Nephron progenitor cell (in vitro differentiated cells): ENCODE measurements around the gene PHYH.

ENCODE experiments used
- DNase-seq: peaks from one replicate; pipeline ENCODE4 v3.0.0; 2021
- H3K27ac Mint-ChIP-seq: 2 replicates; pipeline ENCODE4 v1.8.0; 2021; ENCODE audit warnings: mild to moderate bottlenecking, moderate library complexity, mixed read lengths
- H3K27me3 Mint-ChIP-seq: 2 replicates; pipeline ENCODE4 v1.8.0; 2021; ENCODE audit warnings: mild to moderate bottlenecking, low read depth, mixed read lengths; ENCODE audit not compliant: poor library complexity
- H3K36me3 Mint-ChIP-seq: 2 replicates; pipeline ENCODE4 v1.8.0; 2021; ENCODE audit warnings: low read depth, mixed read lengths
- H3K4me1 Mint-ChIP-seq: 2 replicates; pipeline ENCODE4 v1.8.0; 2021; ENCODE audit warnings: mixed read lengths
- H3K4me3 Mint-ChIP-seq: 2 replicates; pipeline ENCODE4 v1.8.0; 2021; ENCODE audit warnings: mild to moderate bottlenecking, moderate library complexity, mixed read lengths
- H3K9me3 Mint-ChIP-seq: 2 replicates; pipeline ENCODE4 v1.8.0; 2021; ENCODE audit warnings: mild to moderate bottlenecking, moderate library complexity, mixed read lengths
- TF ChIP-seq, protein P1 (sequence below): fragments of 200-600 bp; sonication (generic); IDR thresholded peaks from 2 replicates; pipeline ENCODE4 v1.5.0; 2021; ENCODE audit warnings: antibody characterized with exemption

Gene PHYH

DNA sequence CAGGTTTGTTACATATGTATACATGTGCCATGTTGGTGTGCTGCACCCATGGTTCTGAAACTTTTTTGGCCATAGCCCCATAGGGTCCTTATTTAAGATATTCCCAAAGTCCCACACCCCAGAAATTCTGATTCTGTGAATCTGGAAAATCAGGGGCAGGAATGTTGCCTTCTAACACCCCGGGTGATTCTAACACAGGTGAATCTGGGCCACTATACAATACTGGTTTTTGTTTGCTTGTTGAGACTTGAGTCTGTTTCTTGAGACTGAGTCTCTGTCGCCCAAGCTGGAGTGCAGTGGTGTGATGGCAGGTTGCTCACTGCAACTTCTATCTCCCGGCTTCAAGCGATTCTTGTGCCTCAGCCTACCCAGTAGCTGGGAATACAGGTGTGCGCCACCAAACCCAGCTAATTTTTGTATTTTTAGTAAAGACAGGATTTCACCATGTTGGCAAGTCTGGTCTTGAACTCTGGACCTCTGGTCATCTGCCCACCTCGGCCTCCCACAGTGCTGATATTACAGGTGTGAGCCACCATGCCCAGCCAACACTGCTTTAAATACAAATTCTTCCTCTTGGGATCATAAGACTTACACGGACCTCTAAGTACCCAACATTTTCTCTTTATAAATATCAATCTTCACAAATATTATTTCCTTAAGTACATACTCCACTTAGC, 16.9 kb upstream of the PHYH start:
- Mint-ChIP-seq H3K36me3 (peaks cover 44% of the 10 kb centered on the region), H3K9me3 (no peaks in the 10 kb centered on the region), H3K27me3 (no peaks in the 10 kb centered on the region), H3K4me3 (no peak overlapping the region), H3K4me1 (peaks cover 4% of the 10 kb centered on the region), H3K27ac (no peak overlapping the region)
- TF ChIP-seq, protein P1, sequence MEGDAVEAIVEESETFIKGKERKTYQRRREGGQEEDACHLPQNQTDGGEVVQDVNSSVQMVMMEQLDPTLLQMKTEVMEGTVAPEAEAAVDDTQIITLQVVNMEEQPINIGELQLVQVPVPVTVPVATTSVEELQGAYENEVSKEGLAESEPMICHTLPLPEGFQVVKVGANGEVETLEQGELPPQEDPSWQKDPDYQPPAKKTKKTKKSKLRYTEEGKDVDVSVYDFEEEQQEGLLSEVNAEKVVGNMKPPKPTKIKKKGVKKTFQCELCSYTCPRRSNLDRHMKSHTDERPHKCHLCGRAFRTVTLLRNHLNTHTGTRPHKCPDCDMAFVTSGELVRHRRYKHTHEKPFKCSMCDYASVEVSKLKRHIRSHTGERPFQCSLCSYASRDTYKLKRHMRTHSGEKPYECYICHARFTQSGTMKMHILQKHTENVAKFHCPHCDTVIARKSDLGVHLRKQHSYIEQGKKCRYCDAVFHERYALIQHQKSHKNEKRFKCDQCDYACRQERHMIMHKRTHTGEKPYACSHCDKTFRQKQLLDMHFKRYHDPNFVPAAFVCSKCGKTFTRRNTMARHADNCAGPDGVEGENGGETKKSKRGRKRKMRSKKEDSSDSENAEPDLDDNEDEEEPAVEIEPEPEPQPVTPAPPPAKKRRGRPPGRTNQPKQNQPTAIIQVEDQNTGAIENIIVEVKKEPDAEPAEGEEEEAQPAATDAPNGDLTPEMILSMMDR: no peak
- no peak for DNase-seq

DNA sequence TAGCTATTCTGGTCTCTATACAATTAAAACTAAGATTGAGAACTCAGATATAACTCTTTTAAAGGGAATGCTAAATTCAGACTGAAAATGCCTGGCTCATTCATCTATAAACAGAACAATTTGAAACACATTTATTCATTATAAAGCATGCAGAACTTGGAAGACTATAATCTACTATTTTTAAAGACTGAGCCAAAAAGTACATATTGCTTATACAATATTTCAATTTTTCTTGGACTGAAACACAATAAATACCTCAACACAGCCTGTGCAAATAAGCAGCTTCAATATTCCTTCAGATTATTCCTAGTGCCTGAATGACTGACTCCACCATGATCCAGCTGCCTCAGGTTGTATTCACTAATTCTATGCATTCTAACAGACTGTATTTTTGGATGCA, 15.5 kb upstream of the PHYH start:
- TF ChIP-seq, protein P1: no peak
- DNase-seq: no peak
- Mint-ChIP-seq H3K36me3 (peaks cover 30% of the 10 kb centered on the region), H3K27me3 (no peaks in the 10 kb centered on the region), H3K4me3 (no peak overlapping the region), H3K9me3 (no peaks in the 10 kb centered on the region), H3K27ac (no peak overlapping the region), H3K4me1 (peaks cover 4% of the 10 kb centered on the region)

DNA sequence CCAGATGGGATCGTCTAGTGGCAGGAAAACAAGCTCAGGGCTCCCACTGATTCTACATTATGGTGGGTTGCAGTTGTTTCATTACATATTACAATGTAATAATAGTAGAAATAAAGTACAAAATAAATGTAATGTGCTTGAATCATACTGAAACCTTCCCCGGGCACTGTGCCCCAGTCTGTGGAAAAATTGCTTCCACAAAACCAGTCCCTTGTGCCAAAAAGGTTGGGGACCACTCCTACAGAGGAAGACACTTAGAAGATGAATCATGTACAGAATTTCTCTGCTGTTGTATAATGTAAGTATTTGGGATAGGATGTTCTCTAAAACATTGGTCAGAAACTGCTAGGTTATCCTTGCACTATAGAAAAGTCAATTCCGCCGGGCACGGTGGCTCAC, 11.3 kb upstream of the PHYH start:
- Mint-ChIP-seq H3K27ac (no peak overlapping the region), H3K9me3 (no peaks in the 10 kb centered on the region), H3K4me1 (no peaks in the 10 kb centered on the region), H3K27me3 (peaks cover 5% of the 10 kb centered on the region), H3K4me3 (no peak overlapping the region), H3K36me3 (peaks cover 5% of the 10 kb centered on the region)
- TF ChIP-seq, protein P1: no peak
- no peak for DNase-seq

DNA sequence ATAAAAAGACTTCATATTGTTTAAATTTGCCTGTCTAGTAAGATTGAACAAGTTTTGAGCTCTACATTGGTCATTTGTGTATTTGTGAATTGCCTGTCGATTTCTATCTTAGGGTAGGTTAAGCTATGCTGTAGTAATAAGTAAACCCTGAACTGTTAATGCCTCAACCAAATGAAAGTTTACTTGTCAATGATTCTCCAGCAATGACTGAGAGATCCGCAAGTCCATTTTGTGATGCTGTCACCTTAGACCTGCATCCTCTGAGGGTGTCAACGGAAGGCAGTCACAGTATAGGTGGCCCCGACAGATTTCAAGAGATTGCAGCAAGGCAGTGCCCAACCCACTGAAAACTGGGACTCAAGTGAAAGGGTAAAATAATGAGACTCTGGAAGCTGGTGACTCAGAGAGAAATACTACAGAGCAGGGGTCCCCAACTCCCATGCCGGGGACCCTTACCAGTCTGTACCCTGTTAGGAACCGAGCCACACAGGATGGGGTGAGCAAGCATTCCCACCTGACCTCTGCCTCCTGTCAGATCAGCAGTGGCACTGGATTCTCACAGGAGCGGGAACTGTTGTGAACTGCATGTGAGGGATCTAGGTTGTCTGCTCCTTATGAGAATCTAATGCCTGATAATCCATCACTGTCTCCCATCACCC, 10.8 kb upstream of the PHYH start:
- Mint-ChIP-seq H3K27me3 (peaks cover 5% of the 10 kb centered on the region), H3K9me3 (no peaks in the 10 kb centered on the region), H3K27ac (no peak overlapping the region), H3K4me3 (no peak overlapping the region), H3K4me1 (no peaks in the 10 kb centered on the region), H3K36me3 (no peaks in the 10 kb centered on the region)
- TF ChIP-seq, protein P1: no peak
- no peak for DNase-seq

DNA sequence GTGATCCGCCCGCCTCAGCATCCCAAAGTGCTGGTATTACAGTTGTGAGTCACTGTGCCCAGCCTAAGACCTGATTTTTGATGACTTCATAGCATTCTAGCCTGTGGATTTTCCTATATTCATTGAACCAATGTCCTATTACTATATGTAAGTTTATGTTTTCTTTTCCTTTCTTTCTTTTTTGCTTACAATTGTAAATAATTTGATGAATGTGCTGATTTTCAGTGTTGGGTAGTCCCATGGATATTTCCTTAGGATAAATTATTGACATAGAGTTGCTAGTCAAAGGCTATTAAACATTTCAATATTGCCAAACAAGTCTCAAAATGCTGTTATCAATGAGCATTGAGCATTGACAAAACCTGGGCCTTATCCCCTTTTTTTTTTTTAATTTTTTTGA, 9.9 kb upstream of the PHYH start:
- no peaks in the 10 kb centered on the region for H3K36me3 Mint-ChIP-seq
- no peak overlapping the region for H3K27ac Mint-ChIP-seq
- H3K4me1 Mint-ChIP-seq: no peaks in the 10 kb centered on the region

More for the DNA sequence above, 9.9 kb upstream of the PHYH start:
- DNase-seq: no peak
- Mint-ChIP-seq H3K4me3 (no peak overlapping the region), H3K9me3 (no peaks in the 10 kb centered on the region), H3K27me3 (peaks cover 5% of the 10 kb centered on the region)
- TF ChIP-seq, protein P1: no peak
